Measurements from ENCODE around the gene SHISA8.
"Not testable (repeated sequence)": the region's sequence is repeated elsewhere in the genome, so short reads cannot be mapped to it uniquely, and the experiment has no call there.

Gene SHISA8

DNA sequence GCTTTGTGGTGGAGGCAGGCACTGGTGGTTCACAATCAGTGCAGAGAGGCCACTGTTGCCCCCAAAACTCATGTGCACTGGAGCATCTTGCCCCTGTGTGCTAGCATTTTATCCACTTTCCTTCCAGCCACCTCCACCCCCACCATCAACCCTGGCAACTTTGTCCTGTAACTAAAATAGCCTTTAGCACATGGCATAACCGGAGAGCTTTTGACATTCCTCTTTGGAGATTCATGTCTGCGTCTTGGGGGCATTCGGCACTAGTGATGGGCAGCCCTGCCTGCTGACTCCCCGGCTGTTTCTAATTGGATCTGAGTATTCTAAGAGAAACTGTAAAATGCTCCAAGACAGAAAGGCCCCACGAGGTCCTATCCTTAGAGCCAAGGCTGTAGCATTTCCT, 15.8 kb downstream of the SHISA8 start:
- no peak for DNase-seq (ENCODE audit: low read depth)

DNA sequence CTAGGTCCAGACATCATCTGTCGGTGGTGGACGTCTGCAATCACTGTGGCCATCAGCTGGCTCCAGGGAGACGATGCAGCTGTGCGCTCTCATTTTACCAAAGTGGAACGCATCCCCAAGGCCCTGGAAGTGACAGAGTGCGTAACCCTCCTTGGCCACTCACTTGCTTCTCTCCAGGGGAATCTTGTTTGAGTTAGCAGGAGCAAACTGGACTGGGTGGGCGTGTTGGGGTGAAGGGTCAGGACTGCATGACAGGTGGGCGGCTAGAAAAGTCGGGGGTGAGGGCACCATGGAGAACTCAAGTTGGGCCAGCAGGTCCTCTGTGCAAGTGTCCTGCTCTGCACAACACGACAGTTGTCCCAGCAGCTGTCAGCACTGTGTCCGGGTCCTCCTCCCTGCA, 16.2 kb downstream of the SHISA8 start:
- no peak for DNase-seq (ENCODE audit: low read depth)

DNA sequence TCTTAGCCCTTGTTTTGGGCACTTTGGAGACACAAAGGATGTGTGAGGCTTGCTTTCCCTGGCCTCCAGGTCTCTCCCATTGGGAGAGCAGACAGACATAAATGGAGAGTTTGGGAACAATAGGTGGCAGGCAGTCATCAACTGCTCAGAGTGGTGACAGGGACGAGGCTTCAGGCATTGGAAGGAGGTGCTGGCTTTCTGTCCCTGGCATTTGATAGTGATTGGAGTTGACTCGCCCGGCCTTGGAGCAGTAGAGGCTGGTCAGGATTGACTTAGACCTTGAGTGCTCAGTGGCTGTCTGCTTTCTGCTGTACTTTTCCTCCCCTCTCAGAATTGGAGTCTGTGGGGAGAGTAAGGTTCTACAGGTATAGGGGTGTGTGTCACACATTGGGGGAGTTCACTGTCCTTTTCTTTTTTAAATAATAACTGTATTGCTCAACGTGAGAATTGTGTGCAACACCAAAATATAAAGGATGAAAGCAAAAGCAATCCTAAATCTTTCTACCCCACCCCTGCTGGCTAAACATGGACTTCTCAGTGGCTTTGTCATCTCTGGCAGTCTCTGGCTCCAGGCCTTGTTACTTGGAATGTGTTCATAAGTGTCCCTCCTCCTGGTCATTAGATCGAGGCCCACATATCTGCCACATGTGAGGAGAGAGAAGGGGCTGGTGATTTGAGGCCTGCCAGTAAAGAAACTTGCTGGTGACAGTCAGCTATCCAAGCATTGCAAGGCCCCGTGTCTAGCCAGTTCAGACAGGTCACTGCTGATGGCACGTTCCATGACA, 21.1 kb downstream of the SHISA8 start:
- DNase-seq (ENCODE audit: low read depth): no peak

DNA sequence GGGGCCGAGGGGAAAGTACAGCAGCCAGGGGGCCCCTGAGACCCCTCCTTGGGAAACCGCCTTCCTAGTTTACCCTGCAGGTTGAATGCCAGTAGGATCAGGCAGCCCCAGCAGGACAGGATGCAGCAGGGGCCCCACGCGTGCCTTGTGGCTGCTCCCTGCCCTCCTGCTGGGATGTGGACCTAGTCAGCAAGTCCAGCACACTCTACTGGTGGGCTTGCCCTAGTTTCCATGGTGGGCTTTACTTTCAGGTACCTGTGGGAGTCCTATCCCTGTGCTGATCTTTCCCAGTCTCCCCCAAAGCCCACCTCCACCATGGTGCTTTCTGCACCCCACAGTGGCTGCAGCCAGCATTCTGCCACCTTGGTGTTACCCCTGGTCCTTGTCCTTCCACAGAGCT, 22.2 kb downstream of the SHISA8 start:
- no peak for DNase-seq (ENCODE audit: low read depth)

DNA sequence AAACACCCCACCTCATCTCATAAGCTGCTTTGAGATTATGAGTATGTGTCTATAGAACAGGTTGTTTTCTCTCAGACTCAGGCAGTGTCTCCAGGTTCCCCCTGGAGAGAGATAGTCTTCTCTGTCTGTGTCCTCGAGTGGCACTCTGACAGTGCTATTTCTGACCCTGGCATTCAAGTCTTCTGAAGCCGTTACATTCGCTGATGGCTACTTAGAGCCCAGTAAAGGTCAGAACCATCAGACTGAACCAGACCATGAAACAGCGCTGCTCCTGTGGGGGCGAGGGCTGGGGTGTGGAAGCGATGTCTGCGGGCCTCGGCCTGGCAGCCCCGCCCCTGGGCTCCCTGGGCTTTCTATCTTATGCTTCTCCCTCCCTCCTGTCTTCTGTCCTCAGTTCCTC, 23.5 kb downstream of the SHISA8 start:
- no peak for DNase-seq (ENCODE audit: low read depth)

DNA sequence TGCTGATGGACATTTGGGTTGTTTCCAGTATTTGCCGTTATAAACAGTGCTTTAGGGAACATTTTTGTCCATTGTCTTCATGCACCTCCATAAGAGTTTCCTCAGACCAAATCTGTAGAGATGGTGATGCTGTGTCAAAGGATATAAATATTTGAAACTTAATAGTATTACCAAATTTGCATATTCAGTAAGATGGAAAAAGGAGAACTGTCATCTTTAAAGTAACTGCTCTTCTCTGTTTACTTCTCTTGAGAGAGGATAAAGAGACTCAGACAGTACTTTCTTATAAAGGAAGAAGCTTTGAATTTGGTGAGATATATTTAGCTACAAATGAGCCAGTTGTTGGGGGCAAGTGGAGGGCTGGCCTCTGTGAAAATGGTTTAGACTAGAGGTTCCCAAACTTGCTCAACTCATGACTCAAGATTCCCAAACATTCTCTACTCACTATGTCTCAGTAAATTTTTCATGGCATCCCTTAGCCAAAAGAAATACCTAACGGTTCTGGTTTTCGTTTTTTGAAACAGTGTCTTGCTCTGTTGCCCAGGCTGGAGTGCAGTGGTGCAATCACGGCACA, 26.2 kb downstream of the SHISA8 start:
- DNase-seq (ENCODE audit: low read depth): no peak

DNA sequence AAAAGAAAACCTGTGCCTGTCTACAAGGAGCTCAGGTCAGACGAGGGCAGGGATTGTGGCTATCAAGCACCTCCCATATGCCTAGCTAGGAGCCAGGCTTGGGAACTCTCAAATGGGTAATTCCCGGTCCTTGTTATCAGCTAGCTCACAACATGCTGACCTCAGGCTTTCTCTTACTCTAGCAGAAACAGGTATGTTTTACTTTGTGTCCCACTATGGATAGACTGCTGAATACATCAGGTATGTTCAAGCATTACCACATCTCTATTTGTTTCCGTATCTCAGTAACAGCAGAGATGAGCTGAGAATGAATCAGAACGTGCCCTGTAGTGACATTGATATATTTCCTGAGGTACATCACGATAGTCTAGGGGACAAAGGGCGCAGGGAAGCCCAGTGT, 29.4 kb downstream of the SHISA8 start:
- no peak for DNase-seq (ENCODE audit: low read depth)

DNA sequence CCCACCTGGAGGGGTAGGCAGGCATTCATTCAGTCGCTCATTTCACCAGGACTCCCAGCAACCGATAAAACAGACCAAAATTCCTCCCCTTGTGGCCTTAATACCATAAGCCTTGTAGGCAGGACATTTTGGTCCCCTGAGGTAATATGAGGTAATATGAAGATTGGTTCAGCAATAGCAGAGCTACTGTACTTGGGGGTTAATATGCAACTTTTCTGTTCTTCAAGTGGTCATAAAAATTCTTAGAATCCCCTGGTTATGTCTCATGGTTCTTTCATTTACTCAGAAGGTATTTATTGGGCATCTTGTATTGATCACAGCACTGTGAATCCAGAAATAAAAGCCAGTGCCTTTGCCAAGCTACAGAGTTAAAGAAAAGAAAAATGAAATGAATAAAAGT, 29.8 kb downstream of the SHISA8 start:
- DNase-seq (ENCODE audit: low read depth): no peak

DNA sequence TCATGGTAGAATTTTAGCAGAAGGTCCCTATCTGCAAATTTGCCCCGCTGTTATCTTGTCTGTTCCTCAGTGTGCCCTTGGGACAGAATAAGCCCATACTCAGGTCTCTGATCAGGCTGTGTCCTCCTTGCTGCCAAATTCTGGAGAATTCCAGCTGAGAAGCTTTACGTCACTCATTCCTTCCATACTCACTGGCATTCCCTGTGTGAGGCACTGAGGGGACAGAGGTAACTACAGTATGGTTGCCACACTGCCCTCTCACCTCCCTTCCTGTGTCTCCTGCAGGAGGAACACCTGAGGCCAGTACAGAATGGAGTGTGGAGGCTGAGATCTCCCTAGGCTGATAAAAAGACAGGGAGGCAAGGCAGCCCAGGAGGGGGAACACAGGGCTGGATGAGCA, 31.5 kb downstream of the SHISA8 start:
- DNase-seq (ENCODE audit: low read depth): no peak

DNA sequence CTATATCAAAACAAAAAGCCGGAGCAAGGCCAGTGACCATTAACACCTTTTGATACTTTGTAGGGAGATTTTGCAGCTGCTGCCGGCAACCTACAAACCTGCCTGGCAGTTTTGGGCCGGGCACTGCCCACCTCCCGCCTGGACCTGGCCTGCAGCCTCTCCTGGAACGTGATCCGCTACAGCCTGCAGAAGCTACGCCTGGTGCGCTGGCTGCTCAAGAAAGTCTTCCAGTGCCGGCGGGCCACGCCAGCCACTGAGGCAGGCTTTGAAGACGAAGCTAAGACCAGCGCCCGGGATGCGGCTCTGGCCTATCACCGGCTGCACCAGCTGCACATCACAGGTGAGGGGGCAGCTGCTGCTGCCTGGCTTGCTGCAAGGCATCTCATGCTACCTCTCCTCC, 34.2 kb downstream of the SHISA8 start:
- no peak for DNase-seq (ENCODE audit: low read depth)

DNA sequence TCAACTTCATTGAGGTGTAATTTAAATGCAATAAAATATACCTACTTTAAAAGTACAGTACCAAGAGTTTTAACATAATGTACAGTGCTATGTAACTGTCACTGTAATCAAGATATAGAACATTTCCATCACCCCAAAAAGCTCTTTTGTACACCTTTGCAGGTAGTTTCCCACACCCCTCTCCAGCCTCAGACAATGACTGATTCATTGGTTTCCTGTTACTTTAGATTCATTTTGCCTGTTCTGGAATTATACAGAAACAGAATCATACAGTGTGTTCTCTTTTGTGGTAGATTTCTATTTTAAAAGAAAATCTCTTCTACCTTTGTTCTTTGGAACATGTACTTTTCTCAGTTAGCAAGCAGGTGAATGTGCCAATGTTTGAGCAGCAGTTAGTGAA, 38.2 kb downstream of the SHISA8 start:
- DNase-seq (ENCODE audit: low read depth): no peak

DNA sequence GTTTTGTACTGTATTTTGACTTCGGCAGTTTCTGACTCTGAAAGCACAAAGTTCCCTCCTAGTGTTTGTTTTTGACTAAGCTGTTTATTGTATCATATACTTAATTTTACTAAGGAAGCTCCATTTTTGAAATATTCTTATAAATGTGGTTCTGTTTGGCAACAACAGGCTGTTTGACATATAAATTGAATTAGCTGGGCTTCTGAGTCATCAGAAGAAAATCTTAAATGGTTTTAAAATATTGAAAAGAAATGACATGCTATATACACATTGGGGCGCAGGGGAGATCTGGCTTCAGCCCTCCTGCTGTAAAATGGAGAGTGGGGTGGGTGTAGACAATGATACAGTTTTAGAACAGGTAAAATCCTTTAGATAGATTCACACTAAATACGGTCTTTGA, 38.6 kb downstream of the SHISA8 start:
- no peak for DNase-seq (ENCODE audit: low read depth)

DNA sequence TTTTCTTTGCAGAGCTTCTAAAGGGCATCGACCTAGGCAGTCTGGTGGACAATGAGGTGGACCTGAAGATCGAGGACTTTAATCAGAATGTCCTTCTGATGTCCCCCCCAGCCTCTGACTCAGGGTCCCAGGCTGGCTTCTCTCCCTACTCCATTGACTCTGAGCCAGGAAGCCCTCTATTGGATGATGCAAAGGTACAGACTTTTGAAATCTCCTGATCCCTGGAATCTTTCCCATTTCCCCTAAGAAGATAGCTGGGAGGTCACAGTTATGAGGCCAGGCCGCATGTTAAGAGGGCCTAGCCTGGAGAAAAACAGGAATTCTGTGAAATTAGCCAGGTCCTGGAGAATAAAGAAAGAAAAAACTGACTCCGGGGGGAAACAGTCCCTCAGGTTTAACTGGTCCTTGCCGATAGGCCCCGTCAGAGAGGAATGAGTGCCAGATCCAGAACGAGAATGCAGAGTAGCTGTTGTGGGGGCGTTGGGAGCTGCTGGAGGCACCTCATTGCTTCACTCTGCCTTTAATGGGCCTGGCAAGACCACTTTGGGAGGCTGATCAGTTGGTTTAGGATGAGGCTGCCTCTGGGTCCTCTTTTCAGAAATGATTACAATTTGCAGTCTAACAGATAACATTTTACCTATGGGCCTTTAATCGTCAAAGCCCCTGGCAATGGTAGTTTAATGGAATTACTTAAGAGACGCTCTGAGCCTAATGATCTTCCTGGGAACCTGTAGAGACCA, 39.2 kb downstream of the SHISA8 start:
- DNase-seq (ENCODE audit: low read depth): no peak

DNA sequence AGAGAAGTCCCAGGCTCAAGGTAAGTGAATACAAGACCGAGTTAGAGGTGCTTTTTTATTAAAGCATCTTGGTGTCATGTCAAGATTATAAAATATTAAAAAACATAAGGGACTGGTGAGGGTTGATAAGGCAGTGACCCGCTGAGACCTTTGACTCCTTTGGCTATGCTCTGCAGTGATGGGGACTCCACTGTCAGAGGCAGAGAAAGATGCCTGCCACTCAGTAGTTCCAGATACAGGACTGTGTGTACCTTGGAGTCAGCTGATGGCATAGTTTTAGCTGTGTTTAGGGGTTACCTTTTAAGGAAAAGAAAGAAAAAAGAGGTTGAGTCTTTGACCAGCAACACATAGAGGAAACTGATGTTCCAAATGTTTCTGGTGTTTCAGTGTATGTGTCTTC, 40.8 kb downstream of the SHISA8 start:
- DNase-seq (ENCODE audit: low read depth): no peak

DNA sequence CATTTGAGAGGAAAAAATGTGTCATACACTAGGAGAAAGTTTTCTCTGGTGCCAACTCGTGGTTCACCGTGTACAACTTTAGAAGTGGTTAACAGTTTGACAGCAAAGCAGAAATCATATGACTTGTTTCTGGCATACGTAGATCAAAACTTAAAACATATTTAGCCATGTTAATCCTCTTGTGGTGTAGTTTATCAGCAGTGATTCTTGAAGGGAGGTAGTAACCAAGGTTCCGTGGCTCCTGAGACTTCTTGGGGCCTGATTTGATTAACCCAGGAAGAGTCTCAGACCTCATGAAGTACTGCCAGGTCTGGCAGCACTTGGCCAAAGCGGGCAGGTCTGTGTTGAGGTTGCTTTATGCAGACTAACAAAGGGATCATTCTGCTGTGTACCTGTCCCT, 41.5 kb downstream of the SHISA8 start:
- no peak for DNase-seq (ENCODE audit: low read depth)

DNA sequence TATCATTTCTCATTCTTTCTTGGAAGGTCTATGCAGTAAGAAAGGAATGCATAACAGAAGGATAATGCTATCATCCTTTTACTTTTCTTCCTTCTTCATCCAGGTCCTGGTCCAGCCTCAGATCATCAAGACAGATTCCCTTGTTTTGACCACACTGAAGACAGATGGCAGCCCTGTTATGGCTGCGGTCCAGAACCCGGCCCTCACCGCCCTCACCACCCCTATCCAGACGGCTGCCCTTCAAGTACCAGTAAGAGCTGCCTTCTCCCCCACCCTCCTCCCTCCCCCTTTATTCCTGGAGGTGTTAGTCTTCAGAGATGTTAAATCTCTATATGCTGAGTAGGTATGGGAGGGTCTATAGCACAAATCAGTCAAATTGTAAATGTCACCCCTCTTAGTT, 44.1 kb downstream of the SHISA8 start:
- DNase-seq (ENCODE audit: low read depth): no peak

DNA sequence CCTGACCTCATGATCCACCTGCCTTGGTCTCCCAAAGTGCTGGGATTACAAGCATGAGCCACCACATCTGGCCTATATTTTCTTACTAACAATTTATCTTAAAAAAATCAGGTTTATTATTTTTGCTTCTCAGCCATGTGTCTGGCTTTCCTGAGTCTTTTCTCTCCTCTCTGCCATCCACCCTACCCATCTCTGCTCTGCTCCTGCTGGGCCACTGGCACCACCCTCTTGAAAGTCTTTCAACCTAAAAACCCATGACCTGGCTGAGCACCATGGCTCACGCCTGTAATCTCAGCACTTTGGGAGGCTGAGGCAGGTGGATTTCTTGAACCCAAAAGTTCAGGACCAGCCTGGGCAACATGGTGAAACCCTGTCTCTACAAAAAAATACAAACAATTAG, 44.8 kb downstream of the SHISA8 start:
- DNase-seq (ENCODE audit: low read depth): not testable (repeated sequence)

DNA sequence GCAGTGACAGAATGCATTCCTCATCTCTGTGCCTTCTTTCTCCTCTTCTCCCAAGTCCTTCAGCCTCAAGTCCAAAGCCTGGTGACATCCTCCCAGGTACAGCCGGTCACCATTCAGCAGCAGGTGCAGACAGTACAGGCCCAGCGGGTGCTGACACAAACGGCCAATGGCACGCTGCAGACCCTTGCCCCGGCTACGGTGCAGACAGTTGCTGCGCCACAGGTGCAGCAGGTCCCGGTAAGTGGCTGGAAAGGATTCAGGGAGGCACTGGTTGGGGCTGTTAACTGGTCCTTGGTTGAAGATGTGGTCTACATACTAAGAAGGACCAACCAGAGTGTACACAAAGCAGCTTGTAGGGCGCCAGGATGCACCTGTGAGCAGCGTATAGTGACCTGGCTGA, 46.3 kb downstream of the SHISA8 start:
- DNase-seq (ENCODE audit: low read depth): no peak

DNA sequence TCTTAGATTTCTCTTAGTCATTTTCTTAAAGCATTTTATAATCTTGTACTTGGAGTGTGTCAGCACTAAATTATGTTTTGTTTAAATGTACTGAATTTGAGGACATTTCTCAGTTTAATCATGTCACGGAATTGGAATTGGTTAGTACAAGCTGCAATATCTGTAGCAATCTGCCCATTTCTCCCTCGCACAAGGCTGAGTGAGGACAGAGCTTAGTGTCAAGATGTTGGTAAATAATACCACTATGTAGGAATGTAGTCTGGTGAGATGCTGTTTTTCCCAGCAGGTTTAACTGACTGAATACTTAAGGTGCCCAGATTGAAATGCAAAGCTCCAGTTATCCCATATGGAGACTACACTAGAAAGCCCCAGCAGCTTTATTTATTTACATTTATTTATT, 51.4 kb downstream of the SHISA8 start:
- no peak for DNase-seq (ENCODE audit: low read depth)

DNA sequence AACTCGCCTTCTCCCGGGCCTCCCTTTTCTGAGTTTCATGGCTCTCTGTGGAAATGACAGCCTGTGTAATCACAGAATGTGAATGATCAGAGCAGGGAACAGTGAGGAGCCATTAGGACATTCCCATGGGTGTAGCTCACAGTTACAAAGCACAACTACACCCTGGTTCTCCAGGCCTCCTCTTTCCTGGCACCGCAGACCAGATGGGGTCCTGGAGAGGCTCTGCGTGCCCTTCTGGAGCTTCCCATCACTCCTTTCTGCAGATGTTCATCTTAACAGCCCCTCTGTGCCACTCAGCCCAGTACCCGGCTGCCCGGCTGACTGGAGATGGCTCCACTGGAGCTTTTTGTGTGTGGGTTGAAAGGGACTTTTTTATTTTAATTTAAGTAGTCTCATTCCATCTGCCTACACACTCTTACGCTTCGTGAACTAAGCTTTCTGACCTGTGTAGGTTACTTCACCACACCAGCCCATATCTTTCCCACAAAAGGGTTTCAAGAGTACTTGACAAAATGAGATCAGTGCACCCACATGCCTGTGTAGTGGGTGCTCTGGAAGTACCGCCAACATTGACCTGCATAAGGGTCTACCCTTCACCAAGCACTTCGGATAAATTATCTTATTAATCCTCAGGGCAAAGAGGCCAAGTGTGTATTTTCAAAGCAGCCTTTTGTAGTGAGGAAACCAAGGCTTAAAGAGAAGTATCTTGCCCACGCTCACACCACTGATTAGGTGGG, 52.2 kb downstream of the SHISA8 start:
- DNase-seq (ENCODE audit: low read depth): no peak

DNA sequence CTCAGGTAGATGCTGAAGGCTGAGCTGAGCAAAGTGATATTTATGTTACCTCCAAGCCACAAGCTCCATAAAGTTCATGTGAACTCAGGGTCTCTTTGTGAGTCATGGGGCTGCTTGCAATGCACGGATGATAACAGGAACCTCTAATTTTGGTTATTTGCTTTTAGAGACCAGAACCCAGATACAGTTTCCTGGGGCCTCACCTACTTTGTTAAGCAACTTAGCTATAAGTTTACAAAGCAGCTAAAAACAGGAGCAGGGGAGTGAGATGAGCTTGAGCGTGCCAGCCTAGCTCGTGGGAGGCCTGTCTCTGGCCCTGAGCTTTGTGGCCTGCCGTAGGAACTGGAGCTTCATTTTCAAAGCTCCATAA, 52.7 kb downstream of the SHISA8 start:
- no peak for DNase-seq (ENCODE audit: low read depth)

Measured in fibroblast of the conjunctiva (primary cell).